HEK293T (cell line): ENCODE data around the gene NSF.

ENCODE experiments used
- ARNT ChIP-seq: fragments of 450-650 bp; IDR thresholded peaks from 2 replicates; pipeline ENCODE4 v1.6.1; 2017; ENCODE audit warnings: mild to moderate bottlenecking
- ELF4 ChIP-seq: fragments of 450-650 bp; IDR thresholded peaks from 2 replicates; pipeline ENCODE4 v1.6.1; 2017; ENCODE audit warnings: antibody characterized with exemption
- FOXA1 ChIP-seq: fragments of 450-650 bp; IDR thresholded peaks from 2 replicates; pipeline ENCODE4 v1.6.1; 2016; ENCODE audit warnings: mild to moderate bottlenecking
- FOXK2 ChIP-seq: fragments of 450-650 bp; IDR thresholded peaks from 2 replicates; pipeline ENCODE4 v1.6.1; 2016; ENCODE audit warnings: mild to moderate bottlenecking
- FOXM1 ChIP-seq: fragments of 450-650 bp; IDR thresholded peaks from 2 replicates; pipeline ENCODE4 v1.6.1; 2017; ENCODE audit warnings: mild to moderate bottlenecking, borderline replicate concordance
- HDGF ChIP-seq: fragments of 450-650 bp; IDR thresholded peaks from 2 replicates; pipeline ENCODE4 v1.6.1; 2017; ENCODE audit warnings: antibody characterized with exemption, borderline replicate concordance
- L3MBTL2 ChIP-seq: fragments of 450-650 bp; conservative IDR thresholded peaks from 2 replicates; pipeline ENCODE4 v1.6.1; 2016; ENCODE audit warnings: mild to moderate bottlenecking
- SP1 ChIP-seq: fragments of 450-650 bp; IDR thresholded peaks from 2 replicates; pipeline ENCODE4 v1.6.1; 2017
- SUZ12 ChIP-seq: fragments of 450-650 bp; IDR thresholded peaks from 2 replicates; pipeline ENCODE4 v1.6.1; 2016; ENCODE audit warnings: mild to moderate bottlenecking
- ZNF384 ChIP-seq: fragments of 450-650 bp; IDR thresholded peaks from 2 replicates; pipeline ENCODE4 v1.6.1; 2016
- TF ChIP-seq, protein P1 (sequence below): fragments of 450-650 bp; IDR thresholded peaks from 2 replicates; pipeline ENCODE4 v1.6.1; 2016

DNA sequence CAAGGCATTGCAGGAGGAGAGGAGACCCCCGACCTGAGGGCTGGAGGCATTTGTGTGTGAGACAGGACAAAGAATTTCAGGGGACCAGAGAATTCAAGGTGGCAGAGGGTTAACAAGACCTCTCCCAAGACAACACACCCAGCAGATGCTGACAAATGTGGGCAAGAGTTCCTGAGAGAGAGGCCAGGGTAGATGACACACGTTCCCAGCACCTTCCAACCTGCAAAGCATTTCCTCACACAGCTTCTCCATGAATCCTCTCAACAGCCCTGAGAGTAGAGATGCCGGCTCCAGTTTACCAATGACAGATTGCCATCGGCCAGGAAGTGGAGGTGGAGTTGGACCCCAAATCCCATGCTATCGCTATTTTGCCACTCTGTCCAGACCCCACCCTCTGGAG is 203.1 kb downstream of the NSF start:
- TF ChIP-seq ZNF384: no peak
- TF ChIP-seq FOXA1: no peak
- TF ChIP-seq FOXK2: no peak
- TF ChIP-seq, protein P1, sequence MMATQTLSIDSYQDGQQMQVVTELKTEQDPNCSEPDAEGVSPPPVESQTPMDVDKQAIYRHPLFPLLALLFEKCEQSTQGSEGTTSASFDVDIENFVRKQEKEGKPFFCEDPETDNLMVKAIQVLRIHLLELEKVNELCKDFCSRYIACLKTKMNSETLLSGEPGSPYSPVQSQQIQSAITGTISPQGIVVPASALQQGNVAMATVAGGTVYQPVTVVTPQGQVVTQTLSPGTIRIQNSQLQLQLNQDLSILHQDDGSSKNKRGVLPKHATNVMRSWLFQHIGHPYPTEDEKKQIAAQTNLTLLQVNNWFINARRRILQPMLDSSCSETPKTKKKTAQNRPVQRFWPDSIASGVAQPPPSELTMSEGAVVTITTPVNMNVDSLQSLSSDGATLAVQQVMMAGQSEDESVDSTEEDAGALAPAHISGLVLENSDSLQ: no peak
- no peak for TF ChIP-seq ARNT
- no peak for TF ChIP-seq FOXM1
- no peak for TF ChIP-seq ELF4
- no peak for TF ChIP-seq HDGF
- no peak for TF ChIP-seq SP1
- TF ChIP-seq L3MBTL2: no peak
- no peak for TF ChIP-seq SUZ12
